HepG2 (cell line): Measurements from ENCODE around the gene DNAAF1. TPM values are rescaled to one million over a fixed set of nuclear protein-coding genes. Genes with fewer than 3 reads are reported as not detected.

Experiments
- FOXA3 ChIP-seq: IDR thresholded peaks from 2 replicates; pipeline ENCODE4 v1.6.1; 2016; ENCODE audit warnings: missing genetic modification reagents, missing compliant biosample characterization
- FOXK2 ChIP-seq: fragments of 450-650 bp; IDR thresholded peaks from 2 replicates; pipeline ENCODE4 v1.6.1; 2016
- ISL2 ChIP-seq: sonication (generic); formaldehyde crosslinking; IDR thresholded peaks from 2 replicates; pipeline ENCODE4 v1.5.0; 2020; ENCODE audit warnings: missing genetic modification reagents
- KAT8 ChIP-seq: IDR thresholded peaks from 2 replicates; pipeline ENCODE4 v1.6.1; 2016; ENCODE audit warnings: missing genetic modification reagents, missing compliant biosample characterization
- MYC ChIP-seq: sonication (generic); formaldehyde crosslinking; IDR thresholded peaks from 2 replicates; pipeline ENCODE4 v1.9.0; 2021; ENCODE audit warnings: missing genetic modification reagents, borderline replicate concordance
- NFIC ChIP-seq: IDR thresholded peaks from 2 replicates; pipeline ENCODE4 v1.6.1; 2012; ENCODE audit warnings: mild to moderate bottlenecking, low read length, inconsistent platforms
- ZBTB21 ChIP-seq: sonication (generic); formaldehyde crosslinking; IDR thresholded peaks from 2 replicates; pipeline ENCODE4 v1.4.0; 2020; ENCODE audit warnings: missing genetic modification reagents
- ZNF121 ChIP-seq: sonication (generic); formaldehyde crosslinking; IDR thresholded peaks from 2 replicates; pipeline ENCODE4 v1.5.0; 2020; ENCODE audit warnings: mild to moderate bottlenecking, missing genetic modification reagents
- ZNF3 ChIP-seq: IDR thresholded peaks from 2 replicates; pipeline ENCODE4 v1.7.0; 2017; ENCODE audit warnings: inconsistent platforms
- ZNF501 ChIP-seq: sonication (generic); formaldehyde crosslinking; IDR thresholded peaks from 2 replicates; pipeline ENCODE4 v1.5.1; 2020; ENCODE audit warnings: mild to moderate bottlenecking, moderate library complexity, missing genetic modification reagents
- ZNF619 ChIP-seq: sonication (generic); formaldehyde crosslinking; IDR thresholded peaks from 2 replicates; pipeline ENCODE4 v1.4.0; 2020; ENCODE audit warnings: mild to moderate bottlenecking, missing genetic modification reagents
- polyA plus RNA-seq, 8 experiments: library from polyadenylated mRNA; depleted of rRNA in 3 of 8; stranded (reverse) in 7 of 8; unstranded in 1 of 8; fragments of >200 nt; fragmentation: Illumina TruSeq in 4 of 8; extraction: Trizol in 4 of 8; gene quantifications; 2 replicates each; pipeline versions ENCODE4 v1.2.1 to v1.2.3, GENCODE V29; 2011 to 2016; ENCODE audit warnings: low read depth in 4 of 8, missing spikeins in 1 of 8, mixed read lengths in 1 of 8; ENCODE audit not compliant: insufficient read depth in 1 of 8
- total RNA-seq, 5 experiments: library from RNA; depleted of rRNA; stranded (reverse); fragments of >200 nt; fragmentation: Illumina TruSeq; extraction: Trizol; gene quantifications; 2 replicates each; pipeline ENCODE4 v1.2.3, GENCODE V29; 2016; ENCODE audit warnings: low read depth in 1 of 5
- TF ChIP-seq, protein P1 (sequence below): sonication (generic); formaldehyde crosslinking; IDR thresholded peaks from 2 replicates; pipeline ENCODE4 v1.5.0; 2020; ENCODE audit warnings: mild to moderate bottlenecking, missing genetic modification reagents
- TF ChIP-seq, protein P2 (sequence below): sonication (generic); formaldehyde crosslinking; IDR thresholded peaks from 2 replicates; pipeline ENCODE4 v1.5.1; 2020; ENCODE audit warnings: mild to moderate bottlenecking, missing genetic modification reagents, moderate library complexity
- TF ChIP-seq, protein P3 (sequence below): sonication (generic); formaldehyde crosslinking; IDR thresholded peaks from 2 replicates; pipeline ENCODE4 v1.5.1; 2020; ENCODE audit warnings: mild to moderate bottlenecking, missing genetic modification reagents
- TF ChIP-seq, protein P4 (sequence below): IDR thresholded peaks from 2 replicates; pipeline ENCODE4 v1.6.1; 2016; ENCODE audit warnings: missing compliant biosample characterization, missing genetic modification reagents, borderline replicate concordance
- TF ChIP-seq, protein P5 (sequence below): sonication (generic); formaldehyde crosslinking; IDR thresholded peaks from 2 replicates; pipeline ENCODE4 v1.5.0; 2020; ENCODE audit warnings: mild to moderate bottlenecking, missing genetic modification reagents, moderate library complexity

Gene DNAAF1
- total and polyA plus RNA-seq, 2 of the 13 experiments (the other 11 are each of a cell fraction or from before 2014, with no cell fraction given): 0.04 TPM; not detected in 1

DNA sequence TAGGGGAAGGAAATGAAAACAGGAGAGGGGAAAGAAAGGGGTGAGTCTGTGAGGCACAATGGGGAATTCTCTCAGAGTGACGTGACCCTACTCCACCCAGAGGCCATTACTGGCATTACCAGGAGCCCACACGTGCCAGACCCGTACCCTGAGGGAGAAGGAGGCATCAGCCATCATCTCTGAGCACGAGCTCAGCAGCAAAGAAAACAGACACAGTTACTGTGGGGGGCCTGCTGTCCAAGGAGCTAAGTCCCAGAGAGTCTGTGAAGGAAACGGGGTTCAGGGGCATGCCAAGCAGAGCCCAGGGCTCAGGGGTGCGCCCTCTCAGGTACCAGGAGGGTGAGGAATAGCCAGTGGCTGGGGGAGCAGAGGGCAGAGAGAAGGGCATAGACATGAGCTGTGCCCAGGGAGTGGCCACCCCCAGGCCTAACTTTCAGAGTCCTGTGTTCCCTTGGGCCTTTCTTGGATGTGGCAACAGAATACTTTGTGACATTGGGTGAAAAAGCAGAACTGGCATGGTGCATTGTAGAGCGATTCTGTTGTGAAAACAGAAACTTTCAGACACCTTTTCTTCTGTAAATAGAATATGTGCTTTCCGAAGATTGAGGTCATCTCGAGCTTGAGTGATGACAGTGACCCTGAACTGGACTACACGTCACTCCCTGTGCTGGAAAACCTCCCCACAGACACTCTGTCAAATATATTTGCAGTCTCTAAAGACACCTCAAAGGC, 30.4 kb downstream of the DNAAF1 start (continued):
- TF ChIP-seq, protein P1, sequence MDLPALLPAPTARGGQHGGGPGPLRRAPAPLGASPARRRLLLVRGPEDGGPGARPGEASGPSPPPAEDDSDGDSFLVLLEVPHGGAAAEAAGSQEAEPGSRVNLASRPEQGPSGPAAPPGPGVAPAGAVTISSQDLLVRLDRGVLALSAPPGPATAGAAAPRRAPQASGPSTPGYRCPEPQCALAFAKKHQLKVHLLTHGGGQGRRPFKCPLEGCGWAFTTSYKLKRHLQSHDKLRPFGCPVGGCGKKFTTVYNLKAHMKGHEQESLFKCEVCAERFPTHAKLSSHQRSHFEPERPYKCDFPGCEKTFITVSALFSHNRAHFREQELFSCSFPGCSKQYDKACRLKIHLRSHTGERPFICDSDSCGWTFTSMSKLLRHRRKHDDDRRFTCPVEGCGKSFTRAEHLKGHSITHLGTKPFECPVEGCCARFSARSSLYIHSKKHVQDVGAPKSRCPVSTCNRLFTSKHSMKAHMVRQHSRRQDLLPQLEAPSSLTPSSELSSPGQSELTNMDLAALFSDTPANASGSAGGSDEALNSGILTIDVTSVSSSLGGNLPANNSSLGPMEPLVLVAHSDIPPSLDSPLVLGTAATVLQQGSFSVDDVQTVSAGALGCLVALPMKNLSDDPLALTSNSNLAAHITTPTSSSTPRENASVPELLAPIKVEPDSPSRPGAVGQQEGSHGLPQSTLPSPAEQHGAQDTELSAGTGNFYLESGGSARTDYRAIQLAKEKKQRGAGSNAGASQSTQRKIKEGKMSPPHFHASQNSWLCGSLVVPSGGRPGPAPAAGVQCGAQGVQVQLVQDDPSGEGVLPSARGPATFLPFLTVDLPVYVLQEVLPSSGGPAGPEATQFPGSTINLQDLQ (CRISPR knock-in tag): no peak
- TF ChIP-seq FOXA3 (CRISPR knock-in tag) (no peak), NFIC (no peak), MYC (CRISPR knock-in tag) (peak; percentile 80; the same call in 1 of the 2 replicates), ZNF3 (CRISPR knock-in tag) (no peak), ZNF501 (CRISPR knock-in tag) (peak; percentile 36; the same call in 1 of the 2 replicates), KAT8 (CRISPR knock-in tag) (0 out of 2 replicates have a peak, but pooled peaks have one; percentile 34), ZBTB21 (CRISPR knock-in tag) (peak; percentile 48; the same call in 1 of the 2 replicates), ISL2 (CRISPR knock-in tag) (no peak), ZNF619 (CRISPR knock-in tag) (no peak), FOXK2 (no peak), ZNF121 (CRISPR knock-in tag) (0 out of 2 replicates have a peak, but pooled peaks have one; percentile 27)
- TF ChIP-seq, protein P2, sequence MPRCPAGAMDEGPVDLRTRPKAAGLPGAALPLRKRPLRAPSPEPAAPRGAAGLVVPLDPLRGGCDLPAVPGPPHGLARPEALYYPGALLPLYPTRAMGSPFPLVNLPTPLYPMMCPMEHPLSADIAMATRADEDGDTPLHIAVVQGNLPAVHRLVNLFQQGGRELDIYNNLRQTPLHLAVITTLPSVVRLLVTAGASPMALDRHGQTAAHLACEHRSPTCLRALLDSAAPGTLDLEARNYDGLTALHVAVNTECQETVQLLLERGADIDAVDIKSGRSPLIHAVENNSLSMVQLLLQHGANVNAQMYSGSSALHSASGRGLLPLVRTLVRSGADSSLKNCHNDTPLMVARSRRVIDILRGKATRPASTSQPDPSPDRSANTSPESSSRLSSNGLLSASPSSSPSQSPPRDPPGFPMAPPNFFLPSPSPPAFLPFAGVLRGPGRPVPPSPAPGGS (CRISPR knock-in tag): no peak
- TF ChIP-seq, protein P3, sequence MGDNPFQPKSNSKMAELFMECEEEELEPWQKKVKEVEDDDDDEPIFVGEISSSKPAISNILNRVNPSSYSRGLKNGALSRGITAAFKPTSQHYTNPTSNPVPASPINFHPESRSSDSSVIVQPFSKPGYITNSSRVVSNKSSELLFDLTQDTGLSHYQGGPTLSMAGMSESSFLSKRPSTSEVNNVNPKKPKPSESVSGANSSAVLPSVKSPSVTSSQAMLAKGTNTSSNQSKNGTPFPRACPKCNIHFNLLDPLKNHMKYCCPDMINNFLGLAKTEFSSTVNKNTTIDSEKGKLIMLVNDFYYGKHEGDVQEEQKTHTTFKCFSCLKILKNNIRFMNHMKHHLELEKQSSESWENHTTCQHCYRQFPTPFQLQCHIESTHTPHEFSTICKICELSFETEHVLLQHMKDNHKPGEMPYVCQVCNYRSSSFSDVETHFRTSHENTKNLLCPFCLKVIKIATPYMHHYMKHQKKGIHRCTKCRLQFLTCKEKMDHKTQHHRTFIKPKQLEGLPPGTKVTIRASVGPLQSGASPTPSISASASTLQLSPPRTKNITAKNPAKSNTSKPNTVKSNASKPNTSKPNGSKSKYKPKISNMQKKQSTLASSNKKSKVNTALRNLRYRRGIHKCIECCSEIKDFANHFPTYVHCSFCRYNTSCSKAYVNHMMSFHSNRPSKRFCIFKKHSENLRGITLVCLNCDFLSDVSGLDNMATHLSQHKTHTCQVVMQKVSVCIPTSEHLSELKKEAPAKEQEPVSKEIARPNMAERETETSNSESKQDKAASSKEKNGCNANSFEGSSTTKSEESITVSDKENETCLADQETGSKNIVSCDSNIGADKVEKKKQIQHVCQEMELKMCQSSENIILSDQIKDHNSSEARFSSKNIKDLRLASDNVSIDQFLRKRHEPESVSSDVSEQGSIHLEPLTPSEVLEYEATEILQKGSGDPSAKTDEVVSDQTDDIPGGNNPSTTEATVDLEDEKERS (CRISPR knock-in tag): no peak
- TF ChIP-seq, protein P4, sequence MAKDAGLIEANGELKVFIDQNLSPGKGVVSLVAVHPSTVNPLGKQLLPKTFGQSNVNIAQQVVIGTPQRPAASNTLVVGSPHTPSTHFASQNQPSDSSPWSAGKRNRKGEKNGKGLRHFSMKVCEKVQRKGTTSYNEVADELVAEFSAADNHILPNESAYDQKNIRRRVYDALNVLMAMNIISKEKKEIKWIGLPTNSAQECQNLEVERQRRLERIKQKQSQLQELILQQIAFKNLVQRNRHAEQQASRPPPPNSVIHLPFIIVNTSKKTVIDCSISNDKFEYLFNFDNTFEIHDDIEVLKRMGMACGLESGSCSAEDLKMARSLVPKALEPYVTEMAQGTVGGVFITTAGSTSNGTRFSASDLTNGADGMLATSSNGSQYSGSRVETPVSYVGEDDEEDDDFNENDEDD (CRISPR knock-in tag): 0 out of 2 replicates have a peak, but pooled peaks have one; percentile 27
- TF ChIP-seq, protein P5, sequence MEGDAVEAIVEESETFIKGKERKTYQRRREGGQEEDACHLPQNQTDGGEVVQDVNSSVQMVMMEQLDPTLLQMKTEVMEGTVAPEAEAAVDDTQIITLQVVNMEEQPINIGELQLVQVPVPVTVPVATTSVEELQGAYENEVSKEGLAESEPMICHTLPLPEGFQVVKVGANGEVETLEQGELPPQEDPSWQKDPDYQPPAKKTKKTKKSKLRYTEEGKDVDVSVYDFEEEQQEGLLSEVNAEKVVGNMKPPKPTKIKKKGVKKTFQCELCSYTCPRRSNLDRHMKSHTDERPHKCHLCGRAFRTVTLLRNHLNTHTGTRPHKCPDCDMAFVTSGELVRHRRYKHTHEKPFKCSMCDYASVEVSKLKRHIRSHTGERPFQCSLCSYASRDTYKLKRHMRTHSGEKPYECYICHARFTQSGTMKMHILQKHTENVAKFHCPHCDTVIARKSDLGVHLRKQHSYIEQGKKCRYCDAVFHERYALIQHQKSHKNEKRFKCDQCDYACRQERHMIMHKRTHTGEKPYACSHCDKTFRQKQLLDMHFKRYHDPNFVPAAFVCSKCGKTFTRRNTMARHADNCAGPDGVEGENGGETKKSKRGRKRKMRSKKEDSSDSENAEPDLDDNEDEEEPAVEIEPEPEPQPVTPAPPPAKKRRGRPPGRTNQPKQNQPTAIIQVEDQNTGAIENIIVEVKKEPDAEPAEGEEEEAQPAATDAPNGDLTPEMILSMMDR (CRISPR knock-in tag): peak; percentile 94
